NOMO-1 treated with dmso at 0.1 percent for 144 hours (cell line): Measurements from ENCODE around the gene LSM3.

ENCODE experiments used
- DNase-seq: peaks from one replicate; lab custom pipeline; 2025; ENCODE audit not compliant: unreplicated experiment; lab: John Stamatoyannopoulos, UW

Gene LSM3

DNA sequence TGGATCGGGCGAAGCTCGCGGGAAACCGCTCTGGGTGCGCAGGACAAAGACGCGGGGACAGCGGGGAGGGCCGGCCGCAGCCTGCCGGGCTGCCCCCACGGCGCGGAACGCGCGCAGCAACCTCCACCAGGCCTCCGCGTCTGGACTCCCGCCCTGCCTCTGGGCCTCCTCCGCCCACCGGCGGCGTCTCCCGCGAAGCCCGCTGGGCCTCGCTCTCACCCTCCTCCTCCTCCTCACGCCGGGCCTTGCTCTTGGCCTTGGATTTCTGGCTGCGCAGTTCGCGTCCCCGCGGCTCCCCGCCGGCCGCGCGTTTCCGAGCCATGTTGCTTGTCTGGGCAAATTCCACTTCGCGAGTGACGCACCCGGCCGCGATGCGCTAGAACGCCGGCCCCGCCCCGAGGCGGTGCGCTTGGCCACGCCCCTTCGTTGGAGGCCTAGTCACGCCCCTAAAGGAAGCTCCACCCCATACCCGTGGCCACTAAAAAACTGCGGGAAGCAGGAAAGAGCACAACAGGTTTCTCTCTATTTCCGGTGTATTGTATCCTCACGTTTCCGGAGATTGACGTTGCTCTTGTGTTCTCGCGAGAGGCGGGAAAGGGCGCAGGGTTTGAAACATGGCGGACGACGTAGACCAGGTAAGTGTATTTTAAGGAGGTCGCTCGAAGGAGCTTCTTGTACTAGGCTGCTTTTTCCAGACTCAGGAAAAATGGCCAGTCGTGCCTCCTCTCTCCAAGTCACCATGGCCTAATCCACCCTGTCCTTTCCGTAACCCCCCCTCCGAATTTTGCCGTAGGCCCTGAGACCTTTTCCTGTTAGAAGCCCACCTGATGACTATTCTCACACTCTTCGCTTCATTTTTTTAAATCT lies at the start of gene LSM3, which contains the start of gene XPC:
Gene LSM3, plus strand, starts transcription at position 571 of the 867 bp plus-strand sequence. Its CDS starts 44 bp downstream, at position 615.
Gene XPC, minus strand, starts transcription at position 355 of the 867 bp plus-strand sequence. Its CDS starts 33 bp downstream, at position 322.
- peak; percentile 99 for DNase-seq

DNA sequence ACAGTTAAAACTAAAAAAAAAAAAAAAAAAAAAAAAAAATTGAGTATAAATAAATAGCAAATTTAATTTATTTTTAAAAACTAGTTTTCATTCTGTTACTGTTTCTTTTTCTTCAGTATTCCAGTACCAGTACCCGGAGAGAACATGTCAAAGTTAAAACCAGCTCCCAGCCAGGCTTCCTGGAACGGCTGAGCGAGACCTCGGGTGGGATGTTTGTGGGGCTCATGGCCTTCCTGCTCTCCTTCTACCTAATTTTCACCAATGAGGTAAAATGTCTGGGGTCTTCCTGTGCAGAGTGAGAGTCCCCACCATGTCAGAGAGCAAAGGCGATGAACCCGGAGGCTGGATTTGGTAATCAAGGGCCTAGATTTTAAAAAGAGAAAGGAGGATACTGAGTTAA lies 49.3 kb upstream of the LSM3 start:
- no peak for DNase-seq

DNA sequence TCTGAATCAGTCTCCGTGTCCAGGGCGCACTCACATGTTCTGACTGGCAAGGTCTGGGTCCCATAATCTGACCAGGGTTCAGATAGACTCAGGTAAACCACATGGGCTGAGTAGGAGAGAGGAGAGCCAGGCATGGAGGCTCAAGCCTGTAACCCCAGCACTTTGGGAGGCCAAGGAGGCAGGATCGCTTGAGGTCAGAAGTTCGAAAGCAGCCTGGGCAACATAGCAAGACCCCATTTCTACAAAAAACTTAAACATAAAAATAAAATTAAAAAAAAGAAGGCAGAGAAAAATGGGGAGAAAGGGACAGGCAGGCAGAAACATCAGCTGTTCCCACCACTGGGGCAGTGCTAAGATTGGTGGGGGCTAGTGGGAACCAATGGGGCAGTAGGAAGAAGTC lies 48.4 kb upstream of the LSM3 start:
- no peak for DNase-seq

DNA sequence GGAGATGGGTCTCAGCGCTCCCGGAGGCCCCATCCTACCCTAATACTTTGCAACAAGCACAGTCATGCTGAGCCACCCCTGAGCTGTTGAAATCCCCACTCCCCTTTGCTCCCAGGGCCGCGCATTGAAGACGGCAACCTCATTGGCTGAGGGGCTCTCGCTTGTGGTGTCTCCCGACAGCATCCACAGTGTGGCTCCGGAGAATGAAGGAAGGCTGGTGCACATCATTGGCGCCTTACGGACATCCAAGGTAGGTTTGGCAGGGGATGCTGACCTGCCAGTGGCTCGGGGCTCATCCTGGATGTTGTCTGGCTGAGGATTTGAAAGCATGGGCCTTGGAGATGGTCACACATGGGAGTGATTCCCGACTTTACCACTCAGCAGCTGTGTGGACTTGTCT lies 47.9 kb upstream of the LSM3 start:
- no peak for DNase-seq

DNA sequence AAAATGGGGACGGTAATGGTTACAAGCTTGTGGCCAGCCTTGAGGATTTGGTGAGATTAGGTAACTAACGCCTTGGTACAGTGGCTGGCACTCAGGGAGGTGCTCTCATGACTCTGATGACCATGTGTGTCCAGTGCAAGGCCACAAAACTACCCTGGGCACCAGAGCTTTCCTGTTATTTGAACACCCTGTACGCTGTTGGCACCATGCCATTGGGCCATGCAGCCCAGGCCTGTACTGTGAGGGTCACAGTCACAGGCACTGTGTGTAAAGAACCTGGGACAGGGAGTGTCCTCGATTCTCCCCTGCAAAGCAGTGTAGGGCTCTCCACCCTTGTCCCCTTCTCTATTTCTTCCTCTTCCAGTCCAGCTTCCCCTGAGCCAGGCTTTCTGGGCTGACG lies 47.5 kb upstream of the LSM3 start:
- no peak for DNase-seq

DNA sequence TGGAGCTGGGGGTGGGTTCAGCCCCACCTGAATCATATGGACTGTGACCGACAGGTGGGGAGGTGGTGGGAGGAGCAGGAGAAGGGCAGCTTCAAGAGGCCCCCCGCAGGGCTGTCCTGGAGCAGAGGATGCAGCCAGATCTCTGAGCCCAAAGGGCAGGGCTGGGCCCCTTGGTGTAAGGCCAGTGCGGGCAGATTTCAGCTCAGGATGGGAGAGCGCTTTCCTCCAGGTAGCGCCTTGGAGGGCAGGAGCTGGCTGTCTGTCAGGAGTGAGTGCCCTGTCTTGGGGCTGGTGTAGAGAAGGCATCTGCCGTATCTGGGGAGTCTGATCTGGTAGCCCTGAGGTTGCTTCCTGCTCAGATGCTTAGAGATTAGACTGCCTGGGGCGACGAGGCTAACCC lies 46.5 kb upstream of the LSM3 start:
- DNase-seq, result no peak

DNA sequence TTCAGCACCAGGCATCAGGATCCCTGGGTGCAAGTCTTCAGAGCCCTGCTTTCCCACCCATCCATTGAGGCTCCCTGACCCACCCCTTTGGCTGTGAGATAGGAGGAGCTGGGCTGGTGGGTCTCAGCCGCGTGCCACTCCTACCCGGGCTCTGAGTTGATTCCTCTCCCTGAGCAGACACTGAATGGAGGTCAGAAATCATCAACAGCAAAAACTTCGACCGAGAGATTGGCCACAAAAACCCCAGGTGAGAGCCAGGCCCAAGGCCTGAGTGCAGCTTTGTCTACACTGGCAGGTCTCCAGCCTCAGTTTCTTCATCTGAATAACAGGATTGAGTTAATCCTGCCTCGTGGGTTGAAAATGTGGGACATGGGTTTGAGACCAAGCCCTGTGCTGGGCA lies 45.9 kb upstream of the LSM3 start:
- no peak for DNase-seq

DNA sequence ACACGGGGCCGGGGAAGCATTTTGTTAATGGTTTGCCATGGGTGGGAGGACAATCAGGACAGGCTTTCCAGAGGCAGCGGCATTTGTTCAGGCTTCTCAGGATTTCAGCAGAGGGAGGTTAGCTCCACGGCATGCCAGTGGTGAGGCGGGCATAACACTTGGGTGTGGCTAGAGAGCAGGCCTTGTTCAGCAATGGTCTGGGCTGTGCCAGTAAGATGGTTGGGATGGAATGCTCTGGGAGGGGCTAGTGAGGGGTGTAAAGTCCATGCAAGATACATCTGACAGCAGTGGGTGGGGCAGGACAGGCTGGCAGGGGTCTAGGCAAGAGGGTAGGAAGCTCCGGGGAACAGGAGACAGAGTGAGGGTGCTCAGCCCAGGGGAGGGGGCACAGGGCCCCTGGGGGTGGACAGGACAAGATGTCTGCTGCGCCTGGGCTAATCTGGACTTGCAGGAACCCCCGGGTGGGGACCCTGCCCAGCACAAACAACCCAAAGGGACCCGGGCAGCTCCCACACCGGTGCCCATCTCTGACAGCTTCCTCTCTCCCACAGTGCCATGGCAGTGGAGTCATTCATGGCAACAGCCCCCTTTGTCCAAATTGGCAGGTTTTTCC lies 45.3 kb upstream of the LSM3 start:
- no peak for DNase-seq

DNA sequence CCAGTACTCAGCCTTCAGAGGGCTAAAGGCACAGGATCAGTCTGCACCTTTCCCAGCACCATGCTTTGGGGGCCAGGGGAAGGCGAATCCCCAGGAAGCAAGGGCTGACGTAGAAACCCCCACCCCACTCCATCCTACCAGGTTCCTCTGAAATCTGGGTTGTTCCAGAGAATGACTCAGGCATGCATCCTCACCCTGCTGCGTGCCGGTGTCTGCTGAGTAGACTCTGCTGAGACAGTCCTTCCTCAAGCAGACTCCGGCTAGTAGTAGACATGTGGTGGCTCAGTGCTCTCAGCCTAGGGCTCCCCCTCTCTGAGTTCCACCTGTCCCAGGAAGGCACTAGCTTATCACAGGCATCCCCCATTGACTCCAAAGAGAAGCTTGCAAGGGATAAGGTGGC lies 44.7 kb upstream of the LSM3 start:
- DNase-seq, result no peak

DNA sequence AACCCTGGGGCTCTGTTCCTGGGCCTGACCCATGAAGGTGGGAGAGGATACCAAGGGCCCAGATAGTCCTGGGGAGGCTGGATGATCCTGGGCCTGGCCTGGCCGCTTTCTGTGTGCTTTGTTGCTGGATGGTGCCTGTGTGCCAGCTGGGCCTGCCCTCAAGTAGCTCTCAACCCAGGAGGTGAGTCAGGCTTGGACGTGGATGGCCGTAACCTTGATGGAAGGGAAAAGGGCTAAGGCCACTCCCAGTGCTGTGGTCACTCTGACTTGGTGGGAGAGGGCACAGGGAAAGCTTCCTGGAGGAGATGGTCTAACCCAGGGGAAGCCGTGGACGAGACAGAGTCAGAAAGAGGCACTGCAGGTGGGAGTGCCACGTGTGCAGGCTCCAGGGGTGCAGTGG lies 44.3 kb upstream of the LSM3 start:
- DNase-seq, result no peak

DNA sequence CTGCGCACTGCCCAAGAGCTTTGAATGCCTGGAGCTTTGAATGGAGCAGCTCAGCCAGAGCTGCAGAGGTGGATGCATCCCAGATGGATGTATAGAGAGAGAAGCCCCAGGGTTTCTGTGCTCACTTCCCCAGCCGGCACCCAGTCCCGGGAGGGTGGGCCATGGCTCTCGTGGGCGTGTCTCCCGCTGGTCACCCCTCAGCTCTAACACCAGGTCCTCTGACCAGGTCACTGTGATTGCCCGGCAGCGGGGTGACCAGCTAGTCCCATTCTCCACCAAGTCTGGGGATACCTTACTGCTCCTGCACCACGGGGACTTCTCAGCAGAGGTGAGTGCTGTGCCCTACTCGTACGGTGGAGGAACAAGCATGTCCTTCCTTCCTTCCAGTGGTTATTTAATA lies 43.0 kb upstream of the LSM3 start:
- no peak for DNase-seq

DNA sequence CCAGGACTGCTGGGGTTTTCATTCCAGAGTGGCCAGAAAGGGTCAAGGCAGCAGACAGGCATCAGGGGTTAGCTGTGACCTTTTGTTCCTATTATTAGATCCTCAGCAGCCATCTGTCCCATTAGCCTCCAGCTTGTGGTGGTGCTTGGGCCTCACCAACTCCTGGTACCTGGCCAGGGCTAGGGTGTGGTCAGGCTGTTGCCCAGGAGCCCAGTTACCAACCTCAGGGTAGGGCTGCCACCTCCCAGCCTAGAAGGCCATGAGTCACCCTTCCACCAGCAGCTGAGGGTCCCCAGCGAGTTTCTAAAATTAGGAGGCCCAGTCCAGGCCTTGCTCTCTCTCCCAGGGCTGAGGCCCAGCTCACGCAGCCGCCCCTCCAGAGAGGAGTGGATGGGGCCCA lies 41.6 kb upstream of the LSM3 start:
- no peak for DNase-seq

DNA sequence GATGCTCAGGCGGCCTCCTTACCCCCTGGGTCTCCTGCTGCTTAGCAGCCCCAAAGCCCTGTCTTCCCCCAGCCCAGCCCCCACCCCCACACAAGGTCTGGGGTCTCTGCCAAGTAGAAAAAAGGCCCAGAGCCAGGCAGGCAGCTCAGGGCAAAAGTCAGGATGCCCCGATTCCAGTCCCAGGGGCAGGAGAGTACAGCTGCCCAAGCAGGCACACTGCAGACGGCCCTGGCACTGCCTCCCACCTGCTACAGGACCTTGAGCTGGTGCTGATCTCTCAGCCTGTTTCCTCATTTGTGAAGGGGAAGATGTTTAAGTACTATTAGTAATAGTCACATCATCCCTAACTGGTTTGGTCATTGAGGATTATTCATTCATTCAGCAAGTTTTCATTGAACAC lies 41.2 kb upstream of the LSM3 start:
- no peak for DNase-seq

DNA sequence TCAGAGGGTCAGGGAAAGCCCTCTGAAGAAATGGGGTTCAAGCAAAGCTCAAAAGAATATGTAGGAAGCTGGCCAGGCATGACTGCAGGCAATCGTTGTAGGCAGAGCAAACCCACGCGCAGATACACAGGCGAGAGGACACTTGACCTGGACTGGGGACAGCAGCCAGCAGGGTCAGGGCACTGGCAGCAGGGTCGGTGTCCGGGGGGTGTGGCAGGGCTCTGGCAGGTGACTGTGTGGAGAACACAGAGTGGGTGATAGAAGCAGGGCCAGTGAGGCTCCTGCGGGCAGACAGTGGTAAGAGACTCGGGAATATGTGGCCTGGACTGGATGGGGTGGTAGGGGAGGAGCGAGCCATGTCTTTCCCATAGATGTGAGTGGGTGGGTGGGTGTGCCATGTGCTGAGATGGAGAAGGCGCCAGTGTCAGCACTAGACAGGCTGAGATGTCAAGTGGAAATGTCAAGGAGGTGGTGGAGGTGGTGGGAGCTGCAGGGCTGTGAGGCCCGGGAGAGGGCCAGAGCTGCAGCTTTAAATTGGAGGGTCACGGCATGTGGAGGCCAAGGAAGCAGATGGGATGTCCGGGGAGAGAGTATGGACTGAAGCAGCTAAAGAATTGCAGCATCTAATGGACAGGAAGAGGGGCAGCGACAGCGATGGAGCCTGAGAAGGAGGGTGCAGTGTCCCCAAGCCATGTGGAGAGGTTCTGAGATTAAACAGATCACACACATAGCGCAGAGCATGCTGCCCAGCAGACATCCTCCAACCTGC lies 40.3 kb upstream of the LSM3 start:
- DNase-seq, result no peak

DNA sequence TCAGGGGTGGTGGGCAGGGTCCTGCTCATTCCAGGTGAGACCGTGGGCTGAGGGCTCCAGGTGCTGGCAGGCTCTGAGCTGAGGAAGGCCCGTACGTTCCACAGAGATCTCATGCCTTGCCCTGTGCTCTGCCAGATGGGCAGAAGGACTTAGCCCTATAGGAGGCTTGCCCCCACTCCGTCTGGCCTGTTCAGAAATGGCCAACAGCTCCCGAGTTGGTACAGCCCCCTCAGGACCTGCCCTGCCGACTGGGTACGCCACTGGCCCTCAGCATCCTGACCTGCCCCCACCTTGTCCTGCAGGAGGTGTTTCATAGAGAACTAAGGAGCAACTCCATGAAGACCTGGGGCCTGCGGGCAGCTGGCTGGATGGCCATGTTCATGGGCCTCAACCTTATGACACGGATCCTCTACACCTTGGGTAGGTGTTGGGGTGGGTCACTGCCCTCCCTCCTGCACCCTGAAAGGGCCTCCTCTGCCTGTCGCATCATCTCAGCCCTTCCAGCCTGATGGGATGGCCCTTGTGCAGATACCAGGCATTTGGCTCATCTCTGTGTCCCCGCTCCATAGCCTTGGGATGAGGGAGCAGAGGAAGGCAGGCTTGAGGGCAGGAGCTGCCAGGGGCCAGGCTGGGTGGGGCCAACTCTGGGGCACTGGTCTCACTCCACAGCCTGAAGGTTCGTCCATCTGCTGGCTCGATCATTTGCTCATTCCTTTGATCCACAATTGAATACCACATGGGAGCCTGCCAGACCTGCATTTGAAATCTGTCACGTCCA lies 39.5 kb upstream of the LSM3 start:
- no peak for DNase-seq

DNA sequence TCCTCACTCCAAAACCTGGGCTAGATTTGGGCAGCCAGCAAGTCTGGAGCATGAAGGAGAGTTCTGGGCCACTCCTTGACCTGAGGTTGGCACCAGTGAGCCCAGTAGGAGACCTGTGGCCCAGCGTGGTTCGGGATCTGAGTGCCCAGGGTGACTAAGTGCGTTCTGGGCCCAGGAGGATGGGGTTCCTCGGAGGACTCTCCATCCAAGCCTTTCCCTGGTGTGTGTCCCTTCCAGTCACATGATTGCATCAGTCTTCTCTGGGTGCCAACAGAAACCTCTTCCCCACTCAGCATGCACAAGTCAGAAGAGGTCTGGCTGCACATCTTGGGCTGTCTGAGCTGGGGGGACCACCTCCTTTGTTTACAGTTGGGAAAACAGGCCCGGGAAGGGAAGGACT lies 38.8 kb upstream of the LSM3 start:
- DNase-seq, result no peak

DNA sequence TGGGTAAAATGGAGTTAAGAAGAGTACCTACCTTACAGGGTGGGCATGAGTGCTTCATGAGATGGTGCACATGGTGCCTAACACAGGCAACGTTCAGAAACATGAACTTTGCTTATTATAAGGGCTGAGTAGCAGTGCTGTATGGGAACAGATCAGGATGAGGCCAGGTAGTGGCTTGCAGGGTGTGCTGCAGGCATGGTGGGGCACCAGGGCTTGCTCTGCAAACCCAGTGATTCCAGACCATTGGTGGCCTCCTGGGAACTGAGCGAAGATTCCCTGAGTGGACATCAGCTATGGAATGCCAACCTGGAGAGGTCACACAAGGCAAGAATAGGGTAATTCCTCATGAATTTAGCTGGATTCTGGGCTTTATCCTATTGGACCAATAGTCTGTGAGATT lies 37.9 kb upstream of the LSM3 start:
- no peak for DNase-seq

DNA sequence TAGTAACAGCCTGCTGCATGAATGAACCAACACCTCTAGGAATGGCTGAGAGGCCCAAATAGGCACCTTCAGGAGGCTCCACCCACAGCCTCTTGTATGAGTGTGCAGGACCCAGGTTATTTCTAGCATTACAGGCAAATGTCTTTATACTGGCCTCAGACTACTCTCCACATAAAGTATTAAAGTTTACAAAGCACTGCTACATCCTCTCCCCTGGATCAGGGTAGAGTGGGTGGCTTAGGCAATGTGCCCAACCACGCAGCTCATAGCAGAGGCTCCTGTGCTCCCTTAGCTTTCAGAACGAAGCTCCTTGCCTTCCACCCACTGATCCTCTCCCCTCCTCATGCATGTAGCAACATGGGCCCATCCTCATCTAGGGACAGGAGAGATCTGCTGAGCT lies 37.5 kb upstream of the LSM3 start:
- DNase-seq, result no peak

DNA sequence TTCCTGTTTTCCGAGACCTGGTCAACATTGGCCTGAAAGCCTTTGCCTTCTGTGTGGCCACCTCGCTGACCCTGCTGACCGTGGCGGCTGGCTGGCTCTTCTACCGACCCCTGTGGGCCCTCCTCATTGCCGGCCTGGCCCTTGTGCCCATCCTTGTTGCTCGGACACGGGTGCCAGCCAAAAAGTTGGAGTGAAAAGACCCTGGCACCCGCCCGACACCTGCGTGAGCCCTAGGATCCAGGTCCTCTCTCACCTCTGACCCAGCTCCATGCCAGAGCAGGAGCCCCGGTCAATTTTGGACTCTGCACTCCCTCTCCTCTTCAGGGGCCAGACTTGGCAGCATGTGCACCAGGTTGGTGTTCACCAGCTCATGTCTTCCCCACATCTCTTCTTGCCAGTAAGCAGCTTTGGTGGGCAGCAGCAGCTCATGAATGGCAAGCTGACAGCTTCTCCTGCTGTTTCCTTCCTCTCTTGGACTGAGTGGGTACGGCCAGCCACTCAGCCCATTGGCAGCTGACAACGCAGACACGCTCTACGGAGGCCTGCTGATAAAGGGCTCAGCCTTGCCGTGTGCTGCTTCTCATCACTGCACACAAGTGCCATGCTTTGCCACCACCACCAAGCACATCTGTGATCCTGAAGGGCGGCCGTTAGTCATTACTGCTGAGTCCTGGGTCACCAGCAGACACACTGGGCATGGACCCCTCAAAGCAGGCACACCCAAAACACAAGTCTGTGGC lies 36.8 kb upstream of the LSM3 start:
- DNase-seq, result no peak

DNA sequence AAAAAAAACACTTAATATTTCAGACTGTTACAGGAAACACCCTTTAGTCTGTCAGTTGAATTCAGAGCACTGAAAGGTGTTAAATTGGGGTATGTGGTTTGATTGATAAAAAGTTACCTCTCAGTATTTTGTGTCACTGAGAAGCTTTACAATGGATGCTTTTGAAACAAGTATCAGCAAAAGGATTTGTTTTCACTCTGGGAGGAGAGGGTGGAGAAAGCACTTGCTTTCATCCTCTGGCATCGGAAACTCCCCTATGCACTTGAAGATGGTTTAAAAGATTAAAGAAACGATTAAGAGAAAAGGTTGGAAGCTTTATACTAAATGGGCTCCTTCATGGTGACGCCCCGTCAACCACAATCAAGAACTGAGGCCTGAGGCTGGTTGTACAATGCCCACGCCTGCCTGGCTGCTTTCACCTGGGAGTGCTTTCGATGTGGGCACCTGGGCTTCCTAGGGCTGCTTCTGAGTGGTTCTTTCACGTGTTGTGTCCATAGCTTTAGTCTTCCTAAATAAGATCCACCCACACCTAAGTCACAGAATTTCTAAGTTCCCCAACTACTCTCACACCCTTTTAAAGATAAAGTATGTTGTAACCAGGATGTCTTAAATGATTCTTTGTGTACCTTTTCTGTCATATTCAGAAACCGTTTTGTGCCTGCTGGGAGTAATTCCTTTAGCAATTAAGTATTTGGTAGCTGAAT lies 35.9 kb upstream of the LSM3 start:
- DNase-seq, result no peak
